Prostate gland (tissue), 2 donors: ENCODE measurements around the gene FUT7.

Experiments
- CTCF ChIP-seq, 4 experiments: fragments of 200-600 bp in 2 of 4; fragments of 450-650 bp in 2 of 4; sonication (generic) in 2 of 4; IDR thresholded peaks; 1 replicate in 3 of 4; 2 replicates in 1 of 4; pipeline ENCODE4 v1.5.1; 2016 to 2019; ENCODE audit warnings: antibody characterized with exemption in 4 of 4, mild to moderate bottlenecking in 2 of 4, moderate library complexity in 2 of 4
- POLR2A ChIP-seq: fragments of 450-650 bp; IDR thresholded peaks from one replicate; pipeline ENCODE4 v1.6.1; 2016; ENCODE audit warnings: antibody characterized with exemption, mild to moderate bottlenecking

- TF ChIP-seq CTCF (IDR thresholded peaks at IDR 0.05): no peak
- TF ChIP-seq POLR2A: no peak
These were observed 7.0 kb upstream of the FUT7 start for GRCh38 chr9:137038916-137039315.
